HG03354 (cell line): ENCODE data around the gene CRP.
"Not testable (repeated sequence)": the region's sequence is repeated elsewhere in the genome, so short reads cannot be mapped to it uniquely, and the experiment has no call there.

Source experiments
- ATAC-seq: cut with Tn5 transposase; IDR thresholded peaks from one replicate; pipeline ENCODE4 v1.9.1; 2021; ENCODE audit warnings: mild to moderate bottlenecking; ENCODE audit not compliant: unreplicated experiment, poor library complexity, severe bottlenecking

CRP gene

GRCh38 chr1:159705251-159705903, 9.0 kb downstream of the CRP start:
- no peak for ATAC-seq

DNA sequence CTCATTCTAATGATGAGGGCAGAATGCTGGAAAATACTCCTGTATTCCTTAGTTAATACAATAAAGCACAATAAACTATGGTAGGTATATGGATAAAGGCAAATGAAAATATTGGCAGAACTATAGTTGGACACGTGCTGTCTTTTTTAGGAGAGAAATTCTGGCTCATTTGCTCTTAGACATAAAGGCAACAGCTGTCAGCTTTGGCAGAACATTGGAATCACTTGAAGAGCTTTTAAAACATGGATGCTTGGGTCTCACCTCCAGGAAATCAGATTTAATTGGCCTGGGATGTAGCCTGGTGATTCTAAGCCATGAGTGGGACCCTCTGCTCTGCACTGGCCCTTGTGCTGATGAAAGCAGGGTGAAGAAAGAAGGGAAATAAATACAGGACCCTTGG, 9.9 kb downstream of the CRP start:
- ATAC-seq, result no peak

DNA sequence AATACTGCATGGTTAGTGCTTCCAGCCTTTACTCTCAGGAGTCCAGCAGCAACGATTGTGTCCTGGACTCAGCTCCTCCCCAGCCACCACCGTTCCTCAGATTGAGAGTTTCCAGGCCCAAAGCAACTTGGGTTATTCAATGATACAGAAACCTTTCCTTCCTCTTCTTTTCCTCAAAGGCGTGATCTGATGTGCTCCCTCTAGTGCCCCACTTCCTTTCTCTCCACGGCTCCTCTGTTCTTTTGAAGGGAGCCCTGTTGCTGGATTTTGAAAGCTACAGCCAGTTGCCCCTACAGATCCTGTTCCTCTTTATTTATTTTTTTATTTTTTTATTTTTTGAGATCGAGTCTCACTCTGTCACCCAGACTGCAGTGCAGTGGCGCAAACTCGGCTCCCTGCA, 14.1 kb downstream of the CRP start:
- no peak for ATAC-seq

GRCh38 chr1:159699653-159700052, 14.7 kb downstream of the CRP start:
- no peak for ATAC-seq

- ATAC-seq, result no peak
Measured at GRCh38 chr1:159699246-159699645, 15.1 kb downstream of the CRP start.

- ATAC-seq, result no peak
Measured at GRCh38 chr1:159687511-159687910, 26.9 kb downstream of the CRP start.

DNA sequence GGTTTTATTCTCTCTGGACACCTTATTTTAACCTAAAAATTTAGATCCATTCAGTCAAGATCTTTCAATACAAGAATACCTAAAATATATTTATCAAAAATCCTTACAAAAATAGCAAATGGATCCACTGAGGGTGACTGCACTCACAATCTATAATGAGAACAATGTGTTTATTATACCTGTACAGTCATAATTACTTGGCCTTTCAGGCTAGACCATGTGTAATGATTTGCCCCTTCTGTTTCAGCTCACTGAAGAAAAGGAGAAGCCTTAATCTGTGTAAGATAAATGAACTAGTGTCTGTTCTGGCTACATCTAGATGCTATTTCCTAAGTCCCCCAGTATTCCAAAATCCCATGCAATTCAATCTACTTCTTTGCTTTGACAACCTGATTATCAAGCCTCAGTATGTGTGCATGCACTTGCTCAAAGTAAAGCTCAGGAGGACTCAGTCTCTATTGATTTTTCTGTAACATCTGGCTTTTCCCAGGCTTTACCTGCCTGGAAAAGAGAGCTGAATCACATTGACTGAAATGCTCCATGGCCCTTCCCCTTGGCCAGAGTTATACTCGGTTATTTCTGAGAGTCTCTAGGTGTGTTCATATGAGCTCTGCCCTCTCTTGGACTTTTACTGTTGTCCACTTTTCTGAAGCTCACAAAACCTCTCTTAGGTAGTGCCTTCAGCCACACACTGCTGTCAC, 27.6 kb downstream of the CRP start:
- no peak for ATAC-seq

DNA sequence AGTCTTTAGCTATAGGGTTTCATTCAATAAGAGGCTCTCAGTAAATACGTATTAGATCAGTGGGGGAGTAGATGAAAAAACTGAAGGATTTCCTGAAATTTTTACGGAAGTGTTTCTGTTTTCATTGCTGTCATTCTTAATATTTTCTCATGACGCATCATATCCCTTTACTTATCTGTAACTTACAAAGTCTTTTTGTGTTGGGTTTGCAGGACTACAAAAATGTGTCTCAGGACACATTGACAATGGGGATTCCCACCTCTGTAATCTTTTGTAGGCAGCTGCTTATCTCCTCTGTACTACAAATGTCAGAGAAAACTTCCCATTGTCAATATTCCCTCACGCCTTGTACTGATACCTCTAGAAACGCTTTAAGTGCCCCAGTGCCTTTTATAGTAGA, 35.5 kb downstream of the CRP start:
- no peak for ATAC-seq

GRCh38 chr1:159675046-159675445, 39.3 kb downstream of the CRP start:
- ATAC-seq, result no peak

DNA sequence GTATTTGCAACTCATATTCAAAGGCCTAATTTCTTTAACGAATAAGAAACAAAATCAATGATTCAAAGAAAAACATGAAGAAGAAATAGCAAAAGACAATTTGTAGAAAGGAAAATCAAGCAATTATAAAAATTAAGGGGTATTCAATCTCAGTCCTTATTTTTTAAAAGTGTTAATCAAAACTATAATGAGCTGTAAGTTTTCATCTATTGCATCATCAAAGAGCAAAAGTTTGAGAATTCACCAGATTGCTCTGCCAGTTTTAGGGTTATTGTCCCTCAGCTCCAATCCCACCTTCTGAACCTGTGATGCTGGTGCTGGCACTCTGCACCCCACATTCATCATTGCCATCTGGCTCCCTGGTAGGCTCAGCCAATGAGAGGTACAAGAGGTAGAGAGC, 42.0 kb downstream of the CRP start:
- ATAC-seq, result not testable (repeated sequence)

- no peak for ATAC-seq
Measured at GRCh38 chr1:159669338-159669737, 45.1 kb downstream of the CRP start.

- no peak for ATAC-seq
Measured at GRCh38 chr1:159668739-159669138, 45.6 kb downstream of the CRP start.

DNA sequence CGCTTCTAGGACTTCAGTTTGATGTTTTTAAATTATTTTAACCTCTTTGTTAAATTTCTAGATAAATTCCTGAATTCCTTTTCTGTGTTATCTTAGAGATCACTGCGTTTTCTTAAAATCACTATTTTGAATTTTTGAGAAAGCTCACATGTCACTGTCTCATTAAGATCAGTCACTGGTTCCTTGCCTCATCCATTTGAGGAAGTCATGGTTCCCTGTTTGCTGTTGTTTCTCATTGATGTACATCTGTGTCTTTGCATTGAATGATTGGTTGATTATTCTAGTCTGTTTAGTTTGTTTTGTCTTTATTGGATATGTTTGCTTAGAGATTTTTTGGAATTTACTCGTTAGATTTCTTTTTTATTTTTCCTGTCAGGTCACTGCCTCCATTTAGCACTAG, 50.1 kb downstream of the CRP start:
- no peak for ATAC-seq

GRCh38 chr1:159663552-159663951, 50.8 kb downstream of the CRP start:
- ATAC-seq, result no peak
